Smooth muscle cell (in vitro differentiated cells): Measurements from ENCODE around the gene PDCD1LG2. TPM values are rescaled to one million over a fixed set of nuclear protein-coding genes. Genes with fewer than 3 reads are reported as not detected.

ENCODE experiments used
- DNase-seq: peaks from one replicate; lab custom pipeline; 2025; ENCODE audit not compliant: unreplicated experiment; lab: John Stamatoyannopoulos, UW
- H2AFZ ChIP-seq: fragments of 200-600 bp; sonication (generic); 2 replicates; pipeline ENCODE4 v1.6.0; 2016; ENCODE audit warnings: antibody characterized with exemption, low read depth, mild to moderate bottlenecking
- H3F3A ChIP-seq: fragments of 200-600 bp; sonication (generic); 2 replicates; pipeline ENCODE4 v1.6.0; 2017; ENCODE audit warnings: antibody characterized with exemption, low read depth
- H3K27ac ChIP-seq: fragments of 200-600 bp; sonication (generic); 2 replicates; pipeline ENCODE4 v1.5.1; 2016; ENCODE audit warnings: low read depth, mild to moderate bottlenecking
- H3K27me3 ChIP-seq: fragments of 200-600 bp; sonication (generic); 2 replicates; pipeline ENCODE4 v1.6.1; 2016; ENCODE audit warnings: low read depth, mild to moderate bottlenecking
- H3K36me3 ChIP-seq: fragments of 200-600 bp; sonication (generic); 2 replicates; pipeline ENCODE4 v1.5.1; 2016; ENCODE audit warnings: low read depth
- H3K4me1 ChIP-seq: fragments of 200-600 bp; sonication (generic); 2 replicates; pipeline ENCODE4 v1.5.1; 2016; ENCODE audit warnings: low read depth
- H3K4me2 ChIP-seq: fragments of 200-600 bp; sonication (generic); 2 replicates; pipeline ENCODE4 v1.6.0; 2016; ENCODE audit warnings: mild to moderate bottlenecking
- H3K4me3 ChIP-seq: fragments of 200-600 bp; sonication (generic); 2 replicates; pipeline ENCODE4 v1.5.1; 2016; ENCODE audit warnings: mild to moderate bottlenecking
- H3K79me2 ChIP-seq: fragments of 200-600 bp; sonication (generic); 2 replicates; pipeline ENCODE4 v1.6.0; 2016; ENCODE audit warnings: low read depth, mild to moderate bottlenecking
- H3K9ac ChIP-seq: fragments of 200-600 bp; sonication (generic); 2 replicates; pipeline ENCODE4 v1.6.0; 2016; ENCODE audit warnings: low read depth
- H3K9me3 ChIP-seq: fragments of 200-600 bp; sonication (generic); replicated peaks from 2 replicates; pipeline ENCODE4 v1.5.1; 2016; ENCODE audit warnings: low read depth
- H4K20me1 ChIP-seq: fragments of 200-600 bp; sonication (generic); 2 replicates; pipeline ENCODE4 v1.6.0; 2016; ENCODE audit warnings: low read depth
- WGBS: methylation state at CpG from one replicate; pipeline ENCODE4 v1.1.7; 2016; ENCODE audit warnings: low lambda C conversion rate; 5-methylcytosine and 5-hydroxymethylcytosine counted together
- polyA plus RNA-seq: library from polyadenylated mRNA; unstranded; fragments of >200 nt; fragmentation: Nextera tagmentation; extraction: Ambion mirVana; gene quantifications from 2 replicates; pipeline ENCODE4 v1.2.1, GENCODE V29; 2016
- total RNA-seq: library from RNA; depleted of rRNA; stranded (reverse); fragments of >200 nt; gene quantifications from 2 replicates; pipeline ENCODE4 v1.2.3, GENCODE V29; 2014
- TF ChIP-seq, protein P1 (sequence below): fragments of 200-600 bp; sonication (generic); IDR thresholded peaks from 2 replicates; pipeline ENCODE4 v1.5.1; 2017; ENCODE audit warnings: borderline replicate concordance, mild to moderate bottlenecking, antibody characterized with exemption; ENCODE audit not compliant: insufficient read depth, poor library complexity, severe bottlenecking

Gene PDCD1LG2
- total and polyA plus RNA-seq, 2 experiments from 2014 or later: 10.0 to 11.6 TPM

DNA sequence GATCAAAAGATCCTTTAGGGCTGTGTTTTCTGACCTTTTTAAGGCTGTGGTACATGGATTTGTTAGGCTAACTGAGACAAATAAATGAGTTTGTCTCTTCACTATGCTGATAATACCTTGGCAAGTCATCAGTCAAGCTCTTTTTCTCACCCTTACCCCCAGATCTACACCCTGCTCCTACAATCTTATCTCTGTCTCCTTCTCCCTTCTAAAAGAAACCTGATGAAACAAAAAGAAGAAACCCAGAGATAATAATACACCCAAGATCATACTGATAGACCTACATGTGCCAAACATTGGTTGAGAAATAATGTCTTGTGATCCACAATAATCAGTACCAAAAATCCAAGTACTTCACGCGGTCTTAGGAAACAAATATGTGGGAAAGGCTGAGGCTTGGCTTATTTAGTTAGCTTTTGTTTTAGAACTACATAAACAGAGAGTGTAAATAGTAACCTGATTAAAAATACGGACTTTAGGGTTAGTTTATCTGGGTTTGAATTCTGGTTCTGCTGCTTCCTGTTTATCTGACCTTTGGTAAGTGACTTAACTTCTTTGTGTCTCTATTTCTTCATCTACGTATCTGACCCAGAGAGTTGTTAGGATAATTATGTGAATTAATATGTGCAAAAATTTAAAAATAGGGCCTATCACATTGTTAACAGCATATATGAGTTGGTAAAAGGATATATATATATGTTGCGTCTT lies 24.8 kb upstream of the PDCD1LG2 start:
- no peak for DNase-seq

DNA sequence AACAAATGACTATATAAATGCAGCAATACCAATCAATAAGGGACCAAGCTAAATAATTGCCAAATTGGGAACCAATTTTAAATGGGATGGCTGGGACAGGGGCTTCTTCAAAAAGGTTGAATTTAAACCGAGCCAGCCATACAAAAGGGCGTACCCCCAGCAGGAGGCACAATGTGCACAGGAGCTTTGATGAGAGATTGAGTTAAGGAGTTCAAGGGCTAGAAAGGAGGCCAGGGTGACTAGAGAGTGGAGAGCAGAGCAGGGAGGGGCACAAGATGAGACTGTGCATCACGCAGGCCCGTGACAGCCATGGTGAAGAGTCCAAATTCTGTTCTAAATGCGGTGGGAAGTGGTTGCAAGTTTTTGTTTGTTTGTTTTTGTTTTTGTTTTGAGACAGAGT lies 23.3 kb upstream of the PDCD1LG2 start:
- H3K9ac ChIP-seq: no peak overlapping the region
- no peak overlapping the region for H2AFZ ChIP-seq
- no peaks in the 10 kb centered on the region for H3K9me3 ChIP-seq
- no peaks in the 10 kb centered on the region for H3K36me3 ChIP-seq
- H3K4me1 ChIP-seq: no peaks in the 10 kb centered on the region
- H3K27me3 ChIP-seq: no peaks in the 10 kb centered on the region
- H3K4me2 ChIP-seq: no peak overlapping the region
- no peaks in the 10 kb centered on the region for H4K20me1 ChIP-seq
- no peak overlapping the region for H3K27ac ChIP-seq
- H3K4me3 ChIP-seq: no peak overlapping the region
- no peak for DNase-seq
- H3F3A ChIP-seq: no peaks in the 10 kb centered on the region
- WGBS: 93% methylated on average over 5 of the region's 5 CpGs
- TF ChIP-seq, protein P1, sequence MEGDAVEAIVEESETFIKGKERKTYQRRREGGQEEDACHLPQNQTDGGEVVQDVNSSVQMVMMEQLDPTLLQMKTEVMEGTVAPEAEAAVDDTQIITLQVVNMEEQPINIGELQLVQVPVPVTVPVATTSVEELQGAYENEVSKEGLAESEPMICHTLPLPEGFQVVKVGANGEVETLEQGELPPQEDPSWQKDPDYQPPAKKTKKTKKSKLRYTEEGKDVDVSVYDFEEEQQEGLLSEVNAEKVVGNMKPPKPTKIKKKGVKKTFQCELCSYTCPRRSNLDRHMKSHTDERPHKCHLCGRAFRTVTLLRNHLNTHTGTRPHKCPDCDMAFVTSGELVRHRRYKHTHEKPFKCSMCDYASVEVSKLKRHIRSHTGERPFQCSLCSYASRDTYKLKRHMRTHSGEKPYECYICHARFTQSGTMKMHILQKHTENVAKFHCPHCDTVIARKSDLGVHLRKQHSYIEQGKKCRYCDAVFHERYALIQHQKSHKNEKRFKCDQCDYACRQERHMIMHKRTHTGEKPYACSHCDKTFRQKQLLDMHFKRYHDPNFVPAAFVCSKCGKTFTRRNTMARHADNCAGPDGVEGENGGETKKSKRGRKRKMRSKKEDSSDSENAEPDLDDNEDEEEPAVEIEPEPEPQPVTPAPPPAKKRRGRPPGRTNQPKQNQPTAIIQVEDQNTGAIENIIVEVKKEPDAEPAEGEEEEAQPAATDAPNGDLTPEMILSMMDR: no peak
- H3K79me2 ChIP-seq: no peaks in the 10 kb centered on the region

More for the DNA sequence above, 24.8 kb upstream of the PDCD1LG2 start:
- no peak overlapping the region for H3K9ac ChIP-seq
- no peak overlapping the region for H3K4me3 ChIP-seq
- TF ChIP-seq, protein P1: no peak
- H3K4me1 ChIP-seq: no peaks in the 10 kb centered on the region
- H4K20me1 ChIP-seq: no peaks in the 10 kb centered on the region
- no peaks in the 10 kb centered on the region for H3F3A ChIP-seq
- no peak overlapping the region for H3K27ac ChIP-seq
- 87% methylated on average over 5 of the region's 5 CpGs for WGBS
- H3K4me2 ChIP-seq: no peak overlapping the region
- H3K79me2 ChIP-seq: no peaks in the 10 kb centered on the region
- no peaks in the 10 kb centered on the region for H3K9me3 ChIP-seq
- no peak overlapping the region for H2AFZ ChIP-seq
- no peaks in the 10 kb centered on the region for H3K27me3 ChIP-seq
- no peaks in the 10 kb centered on the region for H3K36me3 ChIP-seq

- Histone ChIP-seq H3K4me2 (no peak overlapping the region), H3F3A (no peaks in the 10 kb centered on the region), H3K79me2 (no peaks in the 10 kb centered on the region), H3K36me3 (no peaks in the 10 kb centered on the region), H4K20me1 (no peaks in the 10 kb centered on the region), H3K4me3 (no peak overlapping the region), H3K27me3 (no peaks in the 10 kb centered on the region), H3K4me1 (no peaks in the 10 kb centered on the region), H3K9me3 (no peaks in the 10 kb centered on the region), H2AFZ (no peak overlapping the region), H3K9ac (no peak overlapping the region), H3K27ac (no peak overlapping the region)
- TF ChIP-seq, protein P1: no peak
- DNase-seq: no peak
- 89% methylated on average over 9 of the region's 9 CpGs for WGBS
Measured at GRCh38 chr9:5488221-5489008, 21.9 kb upstream of the PDCD1LG2 start.
